Endodermal cell (in vitro differentiated cells): ENCODE measurements around the gene SEC11C. TPM values are rescaled to one million over a fixed set of nuclear protein-coding genes. Genes with fewer than 3 reads are reported as not detected.

ENCODE experiments used
- DNase-seq: peaks from one replicate; pipeline ENCODE4 v3.0.0-alpha.2; 2017
- H3K27ac ChIP-seq: 2 replicates; pipeline ENCODE4 v1.5.1; 2013; ENCODE audit warnings: mild to moderate bottlenecking, low read depth, low read length, moderate library complexity
- H3K27me3 ChIP-seq: 2 replicates; pipeline ENCODE4 v1.6.1; 2013; ENCODE audit warnings: mild to moderate bottlenecking, low read length, moderate library complexity; ENCODE audit not compliant: insufficient read depth, control insufficient read depth, poor library complexity, severe bottlenecking
- H3K36me3 ChIP-seq: 2 replicates; pipeline ENCODE4 v1.7.0; 2013; ENCODE audit warnings: mild to moderate bottlenecking, low read length, moderate library complexity; ENCODE audit not compliant: control insufficient read depth, insufficient read depth
- H3K4me1 ChIP-seq: one replicate; pipeline ENCODE4 v1.7.0; 2013; ENCODE audit warnings: low read length; ENCODE audit not compliant: control insufficient read depth, insufficient read depth
- H3K4me3 ChIP-seq: 2 replicates; pipeline ENCODE4 v1.5.1; 2013; ENCODE audit warnings: mild to moderate bottlenecking, low read length, moderate library complexity
- H3K9ac ChIP-seq: 2 replicates; pipeline ENCODE4 v1.6.1; 2013; ENCODE audit warnings: mild to moderate bottlenecking, low read length, moderate library complexity; ENCODE audit not compliant: poor library complexity, severe bottlenecking; ENCODE audit errors: extremely low read depth
- H3K9me3 ChIP-seq: 2 replicates; pipeline ENCODE4 v1.6.1; 2013; ENCODE audit warnings: mild to moderate bottlenecking, low read length, moderate library complexity; ENCODE audit not compliant: control insufficient read depth
- H3K27ac Mint-ChIP-seq: 2 replicates; pipeline ENCODE4 v1.8.0; 2020; ENCODE audit warnings: mixed read lengths
- H3K27me3 Mint-ChIP-seq: 2 replicates; pipeline ENCODE4 v1.8.0; 2021; ENCODE audit warnings: mild to moderate bottlenecking, mixed read lengths; ENCODE audit not compliant: insufficient read depth
- H3K36me3 Mint-ChIP-seq: 2 replicates; pipeline ENCODE4 v1.8.0; 2020; ENCODE audit warnings: low read depth, mixed read lengths
- H3K4me1 Mint-ChIP-seq: 2 replicates; pipeline ENCODE4 v1.8.0; 2020; ENCODE audit warnings: mixed read lengths
- H3K4me3 Mint-ChIP-seq: 2 replicates; pipeline ENCODE4 v1.8.0; 2020; ENCODE audit warnings: mild to moderate bottlenecking, moderate library complexity, mixed read lengths
- H3K9me3 Mint-ChIP-seq: 2 replicates; pipeline ENCODE4 v1.8.0; 2020; ENCODE audit warnings: mild to moderate bottlenecking, mixed read lengths
- WGBS, 2 experiments: methylation state at CpG; one replicate each; pipeline versions ENCODE4 v1.1.5 to v1.1.7; 2013; ENCODE audit warnings: missing lambda C conversion rate in 2 of 2, mixed read lengths in 1 of 2; ENCODE audit not compliant: insufficient coverage in 1 of 2, insufficient read length in 1 of 2; 5-methylcytosine and 5-hydroxymethylcytosine counted together
- total RNA-seq, 2 donors: library from RNA; stranded (reverse); fragmentation: NEBNext Ultra II Directional in 1 of 2; extraction: Animal tissue kit (Norgen Biotek cat#: 25700) in 1 of 2; gene quantifications; 2 replicates in 1 of 2; 3 replicates in 1 of 2; pipeline ENCODE4 v1.2.1, GENCODE V29; 2021
- TF ChIP-seq, protein P1 (sequence below): fragments of 200-600 bp; sonication (generic); conservative IDR thresholded peaks from 2 replicates; pipeline ENCODE4 v1.5.0; 2021; ENCODE audit warnings: antibody characterized with exemption, mild to moderate bottlenecking

The SEC11C gene
- total RNA-seq, 2 donors from 2014 or later, result 38.7 to 39.9 TPM

DNA sequence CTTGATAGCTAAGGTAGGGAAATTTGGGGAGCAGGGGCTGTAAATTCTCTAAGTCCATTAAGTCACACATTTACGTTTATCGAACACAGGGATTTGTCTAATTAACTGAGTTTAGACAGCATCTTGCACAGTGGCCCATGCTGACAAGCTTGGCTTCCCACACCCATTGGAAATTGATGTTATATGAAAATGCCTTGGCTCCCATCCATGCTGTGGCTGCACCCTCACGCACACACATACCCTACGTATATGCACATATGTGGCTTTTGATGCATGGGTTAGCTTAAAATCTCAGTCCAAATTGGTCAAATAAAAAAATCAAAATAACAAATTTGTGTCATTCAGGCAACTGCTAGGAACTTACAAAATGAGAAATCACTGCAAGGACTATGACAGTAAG is 37.8 kb downstream of the SEC11C start:
- DNase-seq, result no peak
- Histone ChIP-seq H3K9me3 (peaks cover 15% of the 10 kb centered on the region), H3K4me1 (no peaks in the 10 kb centered on the region), H3K27ac (no peak overlapping the region), H3K36me3 (no peaks in the 10 kb centered on the region), H3K4me3 (no peak overlapping the region), H3K27me3 (no peaks in the 10 kb centered on the region), H3K9ac (no peak overlapping the region)
- Mint-ChIP-seq H3K9me3 (peaks cover 13% of the 10 kb centered on the region), H3K36me3 (peaks cover 7% of the 10 kb centered on the region), H3K4me1 (peaks cover 17% of the 10 kb centered on the region), H3K27ac (no peak overlapping the region), H3K27me3 (no peaks in the 10 kb centered on the region), H3K4me3 (no peak overlapping the region)
- WGBS, 2 experiments, result 96 to 100% methylated on average over 2 to 4 of the region's 4 CpGs
- TF ChIP-seq, protein P1, sequence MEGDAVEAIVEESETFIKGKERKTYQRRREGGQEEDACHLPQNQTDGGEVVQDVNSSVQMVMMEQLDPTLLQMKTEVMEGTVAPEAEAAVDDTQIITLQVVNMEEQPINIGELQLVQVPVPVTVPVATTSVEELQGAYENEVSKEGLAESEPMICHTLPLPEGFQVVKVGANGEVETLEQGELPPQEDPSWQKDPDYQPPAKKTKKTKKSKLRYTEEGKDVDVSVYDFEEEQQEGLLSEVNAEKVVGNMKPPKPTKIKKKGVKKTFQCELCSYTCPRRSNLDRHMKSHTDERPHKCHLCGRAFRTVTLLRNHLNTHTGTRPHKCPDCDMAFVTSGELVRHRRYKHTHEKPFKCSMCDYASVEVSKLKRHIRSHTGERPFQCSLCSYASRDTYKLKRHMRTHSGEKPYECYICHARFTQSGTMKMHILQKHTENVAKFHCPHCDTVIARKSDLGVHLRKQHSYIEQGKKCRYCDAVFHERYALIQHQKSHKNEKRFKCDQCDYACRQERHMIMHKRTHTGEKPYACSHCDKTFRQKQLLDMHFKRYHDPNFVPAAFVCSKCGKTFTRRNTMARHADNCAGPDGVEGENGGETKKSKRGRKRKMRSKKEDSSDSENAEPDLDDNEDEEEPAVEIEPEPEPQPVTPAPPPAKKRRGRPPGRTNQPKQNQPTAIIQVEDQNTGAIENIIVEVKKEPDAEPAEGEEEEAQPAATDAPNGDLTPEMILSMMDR, result no peak

DNA sequence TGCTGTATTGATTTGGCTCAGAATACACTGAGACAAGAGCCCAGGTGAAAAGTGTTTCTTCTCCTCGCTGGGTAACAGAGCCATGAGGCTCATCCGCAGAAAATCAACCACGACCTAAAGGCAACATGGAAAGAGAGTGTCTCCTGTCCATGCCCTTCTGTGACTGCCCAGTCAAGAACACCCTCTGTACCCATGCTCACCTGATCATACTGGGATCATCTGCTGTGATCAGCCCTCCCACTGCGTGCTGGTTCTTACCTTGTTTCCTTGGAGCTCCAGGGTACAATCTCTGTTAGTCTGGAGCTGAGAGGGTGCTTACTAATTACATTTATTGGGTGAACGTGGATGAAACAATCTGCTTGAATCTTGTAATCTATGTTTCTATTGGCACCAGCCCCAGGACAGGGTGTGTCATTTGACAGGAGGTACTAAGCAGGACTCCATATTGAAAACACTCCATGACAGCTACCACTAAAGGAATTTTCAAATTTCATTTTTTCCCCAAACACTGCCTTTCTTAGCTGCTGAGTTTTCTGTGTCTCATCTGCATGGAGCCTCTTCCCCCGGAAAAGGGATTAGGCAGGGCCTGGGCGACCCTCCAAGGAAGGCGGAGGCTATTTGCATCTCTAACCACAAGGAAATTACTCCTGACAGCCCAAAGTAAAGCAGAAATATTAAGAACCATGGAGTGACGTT is 40.6 kb downstream of the SEC11C start:
- Histone ChIP-seq H3K9ac (no peak overlapping the region), H3K4me1 (no peaks in the 10 kb centered on the region), H3K36me3 (no peaks in the 10 kb centered on the region), H3K27ac (no peak overlapping the region), H3K9me3 (no peaks in the 10 kb centered on the region), H3K27me3 (no peaks in the 10 kb centered on the region), H3K4me3 (no peak overlapping the region)
- Mint-ChIP-seq H3K27ac (no peak overlapping the region), H3K36me3 (no peaks in the 10 kb centered on the region), H3K4me3 (no peak overlapping the region), H3K4me1 (peaks cover 17% of the 10 kb centered on the region), H3K27me3 (peaks cover 2% of the 10 kb centered on the region), H3K9me3 (no peaks in the 10 kb centered on the region)
- 86 to 97% methylated on average over 5 to 9 of the region's 9 CpGs for WGBS, 2 experiments
- no peak for DNase-seq
- TF ChIP-seq, protein P1, result no peak

DNA sequence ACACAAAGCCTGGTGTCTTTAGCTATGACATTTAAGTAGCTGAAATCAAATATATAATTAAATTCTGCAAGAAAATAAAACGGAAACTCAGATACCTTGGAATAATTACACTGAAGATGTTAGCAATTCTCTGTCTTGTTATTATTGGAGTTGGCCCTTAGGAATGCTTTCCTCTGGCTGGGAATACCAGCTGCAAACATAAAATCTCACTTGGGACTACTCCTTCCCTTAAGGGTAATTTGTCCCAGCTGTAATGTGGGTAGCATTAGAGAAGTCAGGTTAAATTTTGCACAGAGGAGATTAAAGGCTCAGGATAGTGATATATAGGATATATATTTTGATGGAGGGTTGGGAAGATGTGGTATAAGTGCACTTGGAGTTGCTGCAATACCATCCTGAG is 43.0 kb downstream of the SEC11C start:
- TF ChIP-seq, protein P1, result no peak
- Histone ChIP-seq H3K4me3 (no peak overlapping the region), H3K27me3 (no peaks in the 10 kb centered on the region), H3K9me3 (no peaks in the 10 kb centered on the region), H3K9ac (no peak overlapping the region), H3K36me3 (no peaks in the 10 kb centered on the region), H3K27ac (no peak overlapping the region), H3K4me1 (no peaks in the 10 kb centered on the region)
- no peak overlapping the region for H3K4me3 Mint-ChIP-seq
- H3K27me3 Mint-ChIP-seq, result peaks cover 2% of the 10 kb centered on the region
- DNase-seq, result no peak
- peaks cover 3% of the 10 kb centered on the region for H3K4me1 Mint-ChIP-seq
- no peaks in the 10 kb centered on the region for H3K36me3 Mint-ChIP-seq
- no peak overlapping the region for H3K27ac Mint-ChIP-seq
- 75% methylated on average over 1 of the region's 1 CpG; no CpG with 5 or more reads in 1 of the 2 experiments for WGBS, 2 experiments
- no peaks in the 10 kb centered on the region for H3K9me3 Mint-ChIP-seq
